OCI-LY3 (cell line): ENCODE results near the gene PDGFC.
A peak's percentile ranks its signal among the peaks of the same experiment; 100 is the strongest.

Experiments used
- CTCF ChIP-seq: fragments of 200-600, 300-600 bp; sonication (generic); IDR thresholded peaks from 2 replicates; pipeline ENCODE4 v1.5.1; 2014; ENCODE audit warnings: antibody characterized with exemption, low read length, low read depth
- EZH2phosphoT487 ChIP-seq: fragments of 200-600 bp; shearing (Covaris generic); IDR thresholded peaks from 2 replicates; pipeline ENCODE4 v1.6.1; 2018; ENCODE audit warnings: antibody characterized with exemption, mixed run types, low read depth

- TF ChIP-seq EZH2phosphoT487 = no peak
- TF ChIP-seq CTCF = peak; percentile 18; the same call in 1 of the 2 replicates
These were observed 11.8 kb upstream of the PDGFC start for GRCh38 chr4:156983366-156983765.
